GM18505 (cell line): ENCODE measurements around the gene LDB1.

Experiments used
- ATAC-seq: cut with Tn5 transposase; IDR thresholded peaks from one replicate; pipeline ENCODE4 v1.9.1; 2021; ENCODE audit not compliant: unreplicated experiment
- POLR2A ChIP-seq: IDR thresholded peaks from 4 replicates; pipeline ENCODE4 v1.6.1; 2011; ENCODE audit warnings: borderline replicate concordance; ENCODE audit not compliant: insufficient read depth, insufficient read length; ENCODE audit errors: extremely low read depth

Gene LDB1

DNA sequence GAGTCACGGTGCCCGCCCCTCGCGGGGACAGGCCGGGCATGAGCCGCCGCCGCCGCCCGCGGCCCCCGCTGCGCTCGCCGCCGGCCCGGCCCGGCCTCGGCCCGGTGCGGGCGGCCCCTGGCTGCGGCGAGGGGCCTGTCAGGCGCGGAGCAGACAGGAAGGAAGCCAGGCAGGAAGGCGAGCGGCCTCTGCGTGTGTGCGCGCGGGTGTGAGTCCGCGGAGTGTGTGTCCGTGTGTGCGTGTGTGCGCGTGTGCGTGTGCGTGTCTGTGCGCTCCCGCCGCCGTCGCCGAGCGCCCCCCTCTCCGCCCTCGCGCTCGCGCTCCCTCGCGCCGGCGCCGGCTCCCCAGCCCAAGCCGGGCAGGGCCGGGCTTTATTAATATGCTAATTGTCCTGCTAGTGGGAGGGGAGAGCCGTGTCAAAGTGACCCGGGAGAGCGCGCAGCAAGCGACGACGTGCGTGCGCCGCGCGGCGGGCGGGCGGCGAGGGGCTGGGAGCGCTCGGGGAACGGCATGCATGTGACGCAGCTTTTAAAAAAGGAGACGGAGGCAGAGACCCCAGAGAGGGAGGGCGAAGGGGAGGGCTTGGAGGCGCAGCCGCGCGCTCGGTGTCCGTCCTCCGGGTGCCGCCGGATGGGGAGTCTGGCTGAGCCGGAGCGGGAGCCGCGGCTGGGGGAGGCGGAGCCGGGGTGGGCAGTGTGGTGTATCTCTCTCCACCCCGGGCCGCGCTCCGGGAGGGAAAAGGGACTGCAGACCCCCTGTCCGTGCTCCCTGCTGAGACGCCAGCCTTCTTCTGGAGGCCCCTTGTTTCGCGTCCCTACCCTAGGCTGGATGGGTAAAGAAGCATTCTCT lies at the start of gene LDB1:
Gene LDB1, minus strand, starts transcription at position 227 of the 849 bp plus-strand sequence. CDS start 258 bp downstream, outside the sequence.
- TF ChIP-seq POLR2A, result peak; percentile 74
- ATAC-seq, result peak; percentile 62

DNA sequence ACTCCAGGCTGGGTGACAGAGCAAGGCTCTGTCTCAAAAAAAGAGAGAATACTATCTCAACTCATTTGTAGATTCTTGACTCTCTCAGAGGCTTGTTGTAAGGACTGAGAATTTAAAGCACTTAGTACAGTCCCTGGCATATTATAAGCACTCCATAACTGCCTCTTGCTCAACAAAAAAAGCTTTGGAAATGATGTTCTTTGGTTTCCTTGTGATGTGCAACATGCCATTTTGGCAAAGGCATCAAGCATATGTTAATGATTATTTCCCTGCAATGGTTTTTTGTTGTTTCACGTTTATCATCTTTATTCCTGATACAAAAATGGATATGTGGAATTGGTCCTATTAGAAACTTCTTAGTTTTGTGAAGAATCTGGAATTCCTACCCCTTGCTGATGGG lies 47.7 kb upstream of the LDB1 start:
- TF ChIP-seq POLR2A, result no peak
- ATAC-seq, result no peak

DNA sequence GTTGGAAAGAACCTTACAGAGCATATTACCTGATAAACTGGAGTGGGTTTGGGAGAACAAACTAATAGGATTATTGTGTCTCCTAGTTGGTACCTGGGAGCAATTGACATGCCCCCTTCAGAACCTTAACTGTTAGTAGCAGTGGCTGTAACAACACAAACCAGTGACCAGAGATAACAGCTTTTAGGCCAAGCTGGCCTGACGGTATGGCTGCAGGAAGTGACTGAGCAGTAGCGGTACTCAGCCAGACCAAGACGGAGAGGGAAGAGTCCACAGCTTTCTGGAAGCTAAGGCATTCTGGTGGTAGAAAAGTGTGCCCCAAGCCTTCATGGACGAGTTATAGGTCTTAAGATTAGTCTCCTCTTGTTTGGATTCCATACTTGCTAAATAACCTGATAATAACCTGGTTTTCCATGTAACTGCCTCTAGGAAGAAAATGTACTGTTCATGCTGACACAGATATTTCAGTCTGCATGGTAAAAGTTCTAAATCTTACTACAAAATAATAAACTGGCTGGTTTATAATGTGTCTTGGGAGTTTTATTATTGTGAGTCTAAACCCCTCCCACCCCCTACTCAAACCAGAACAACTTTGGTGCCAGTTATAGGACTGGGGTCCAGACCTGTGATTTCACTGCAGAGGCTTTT lies 43.3 kb upstream of the LDB1 start:
- TF ChIP-seq POLR2A, result no peak
- no peak for ATAC-seq

- no peak for TF ChIP-seq POLR2A
- ATAC-seq, result no peak
These were observed 39.7 kb upstream of the LDB1 start for GRCh38 chr10:102159831-102160230.

DNA sequence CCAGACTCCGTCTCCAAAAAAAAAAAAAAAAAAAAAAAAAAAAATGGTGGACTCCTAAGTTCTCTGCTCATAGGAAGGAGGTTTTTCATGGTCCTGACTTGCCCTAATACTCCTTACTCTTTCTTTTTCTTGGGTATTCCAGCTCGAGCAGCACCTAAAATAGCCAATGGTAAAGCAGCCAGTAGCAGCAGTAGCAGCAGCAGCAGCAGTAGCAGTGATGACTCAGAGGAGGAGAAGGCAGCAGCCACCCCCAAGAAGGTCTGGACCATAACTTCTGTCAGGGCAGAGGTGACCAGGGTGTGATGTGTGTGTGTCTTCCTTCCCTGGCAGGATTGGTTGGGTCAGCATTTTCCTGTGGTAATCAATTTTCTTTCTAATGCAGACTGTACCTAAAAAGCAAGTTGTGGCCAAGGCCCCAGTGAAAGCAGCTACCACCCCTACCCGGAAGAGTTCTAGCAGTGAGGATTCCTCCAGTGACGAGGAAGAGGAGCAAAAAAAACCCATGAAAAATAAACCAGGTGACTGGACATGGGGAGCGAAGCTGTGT lies 39.0 kb upstream of the LDB1 start:
- no peak for ATAC-seq
- TF ChIP-seq POLR2A, result no peak

DNA sequence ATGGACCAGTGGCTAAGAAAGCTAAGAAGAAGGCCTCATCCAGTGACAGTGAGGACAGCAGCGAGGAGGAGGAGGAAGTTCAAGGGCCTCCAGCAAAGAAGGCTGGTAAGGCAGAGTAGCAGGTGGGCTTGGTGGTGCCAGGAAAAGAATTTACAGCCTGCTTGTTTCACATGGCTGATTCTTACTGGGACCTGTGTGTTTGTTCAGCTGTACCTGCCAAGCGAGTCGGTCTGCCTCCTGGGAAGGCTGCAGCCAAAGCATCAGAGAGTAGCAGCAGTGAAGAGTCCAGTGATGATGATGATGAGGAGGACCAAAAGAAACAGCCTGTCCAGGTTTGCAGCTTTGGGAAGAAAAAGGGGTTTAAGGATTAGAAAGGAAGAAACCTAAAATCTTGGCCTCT lies 37.1 kb upstream of the LDB1 start:
- no peak for TF ChIP-seq POLR2A
- ATAC-seq, result no peak

GRCh38 chr10:102154466-102155116 lies 34.4 kb upstream of the LDB1 start:
- no peak for TF ChIP-seq POLR2A
- no peak for ATAC-seq

GRCh38 chr10:102153093-102153620 lies 33.0 kb upstream of the LDB1 start:
- no peak for ATAC-seq

GRCh38 chr10:102152545-102152890 lies 32.4 kb upstream of the LDB1 start:
- TF ChIP-seq POLR2A, result no peak
- ATAC-seq, result peak; percentile 36

More at GRCh38 chr10:102153093-102153620, 33.0 kb upstream of the LDB1 start:
- no peak for TF ChIP-seq POLR2A

- peak; percentile 95 for ATAC-seq
- peak; percentile 94 for TF ChIP-seq POLR2A
These were observed 31.8 kb upstream of the LDB1 start, which contains the start of gene NOLC1 for GRCh38 chr10:102151774-102152544. NOLC1 (plus strand) TSS chr10:102152389; CDS start chr10:102152411, 22 bp downstream.

GRCh38 chr10:102150970-102151773 lies 31.0 kb upstream of the LDB1 start:
- ATAC-seq, result no peak
- no peak for TF ChIP-seq POLR2A

DNA sequence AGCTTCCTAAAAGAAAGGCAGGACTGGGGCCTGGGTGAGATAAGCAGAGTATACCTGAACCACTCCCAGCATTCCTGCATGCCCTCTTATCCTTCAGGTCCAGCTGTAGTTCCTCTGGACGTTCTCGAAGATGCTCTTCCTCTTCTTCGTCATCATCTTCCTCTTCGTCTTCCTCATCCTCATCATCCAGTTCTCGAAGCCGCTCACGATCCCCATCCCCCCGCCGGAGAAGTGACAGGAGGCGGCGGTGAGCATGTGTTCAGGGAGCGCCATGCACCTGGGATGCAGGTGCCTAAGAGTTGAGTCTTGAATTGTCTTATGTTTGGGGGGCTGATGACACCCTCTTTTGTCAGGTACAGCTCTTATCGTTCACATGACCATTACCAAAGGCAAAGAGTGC lies 28.1 kb upstream of the LDB1 start:
- ATAC-seq, result no peak
- no peak for TF ChIP-seq POLR2A

DNA sequence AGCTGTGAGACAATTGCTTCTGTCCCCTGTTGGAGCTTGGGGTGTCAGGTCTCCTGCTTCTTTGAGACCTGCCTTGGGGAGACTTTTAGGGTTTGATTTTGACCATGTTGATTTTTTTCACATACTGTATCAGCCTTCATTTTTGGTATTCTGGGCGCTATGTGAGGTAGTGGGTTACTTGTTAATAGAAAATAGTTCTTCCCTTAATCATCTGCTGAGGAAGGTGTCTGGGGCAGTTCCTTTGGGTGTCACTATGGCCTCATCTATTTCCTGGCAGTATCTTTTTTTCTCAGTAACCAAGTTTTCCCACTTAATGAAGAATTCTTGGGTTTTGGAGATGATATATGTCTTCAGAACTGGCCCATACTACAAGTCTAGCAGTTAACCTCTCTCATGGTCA lies 27.4 kb upstream of the LDB1 start:
- TF ChIP-seq POLR2A, result no peak
- ATAC-seq, result no peak
